H1 (cell line): ENCODE results near the gene CSNK1A1.

Experiments
- CREB1 ChIP-seq: IDR thresholded peaks from 2 replicates; pipeline ENCODE4 v1.6.1; 2012; ENCODE audit warnings: inconsistent platforms
- EP300 ChIP-seq, 2 experiments: IDR thresholded peaks; 1 replicate in 1 of 2; 2 replicates in 1 of 2; pipeline ENCODE4 v1.6.1; 2011 to 2012; ENCODE audit warnings: low read depth in 2 of 2, low read length in 2 of 2, mild to moderate bottlenecking in 2 of 2, borderline replicate concordance in 1 of 2, inconsistent platforms in 1 of 2, moderate library complexity in 1 of 2
- EZH2 ChIP-seq: fragments of 200-600 bp; sonication (generic); IDR thresholded peaks from 2 replicates; pipeline ENCODE4 v1.7.1; 2012; ENCODE audit warnings: low read depth, mild to moderate bottlenecking, moderate library complexity, low read length, inconsistent platforms; ENCODE audit not compliant: severe bottlenecking
- RBBP5 ChIP-seq: IDR thresholded peaks from 2 replicates; pipeline ENCODE4 v1.7.1; 2012; ENCODE audit warnings: low read depth, mild to moderate bottlenecking, inconsistent platforms, low read length, moderate library complexity, borderline replicate concordance
- RFX5 ChIP-seq: IDR thresholded peaks from 2 replicates; pipeline ENCODE4 v1.6.1; 2011; ENCODE audit warnings: low read depth, low read length, improper control_type of control experiment, borderline replicate concordance
- TF ChIP-seq, protein P1 (sequence below), 3 experiments: IDR thresholded peaks; 1 replicate in 2 of 3; 2 replicates in 1 of 3; pipeline versions ENCODE4 v1.5.1 to v1.6.1; 2011; ENCODE audit warnings: low read length in 3 of 3, mild to moderate bottlenecking in 3 of 3, inconsistent platforms in 2 of 3, low read depth in 1 of 3, moderate library complexity in 1 of 3; ENCODE audit not compliant: insufficient read depth in 1 of 3; ENCODE audit errors: control extremely low read depth in 1 of 3
- TF ChIP-seq, protein P2 (sequence below): IDR thresholded peaks from 2 replicates; pipeline ENCODE4 v1.6.1; 2012; ENCODE audit warnings: inconsistent platforms

GRCh38 chr5:149545327-149545726 lies 5.9 kb downstream of the CSNK1A1 start:
- no peak for TF ChIP-seq EP300 (IDR thresholded peaks at IDR 0.05; ENCODE audit: borderline replicate concordance in 1 of 2, low read depth in 2 of 2, low read length in 2 of 2)
- no peak for TF ChIP-seq RBBP5
- TF ChIP-seq CREB1 = no peak
- TF ChIP-seq, protein P1, sequence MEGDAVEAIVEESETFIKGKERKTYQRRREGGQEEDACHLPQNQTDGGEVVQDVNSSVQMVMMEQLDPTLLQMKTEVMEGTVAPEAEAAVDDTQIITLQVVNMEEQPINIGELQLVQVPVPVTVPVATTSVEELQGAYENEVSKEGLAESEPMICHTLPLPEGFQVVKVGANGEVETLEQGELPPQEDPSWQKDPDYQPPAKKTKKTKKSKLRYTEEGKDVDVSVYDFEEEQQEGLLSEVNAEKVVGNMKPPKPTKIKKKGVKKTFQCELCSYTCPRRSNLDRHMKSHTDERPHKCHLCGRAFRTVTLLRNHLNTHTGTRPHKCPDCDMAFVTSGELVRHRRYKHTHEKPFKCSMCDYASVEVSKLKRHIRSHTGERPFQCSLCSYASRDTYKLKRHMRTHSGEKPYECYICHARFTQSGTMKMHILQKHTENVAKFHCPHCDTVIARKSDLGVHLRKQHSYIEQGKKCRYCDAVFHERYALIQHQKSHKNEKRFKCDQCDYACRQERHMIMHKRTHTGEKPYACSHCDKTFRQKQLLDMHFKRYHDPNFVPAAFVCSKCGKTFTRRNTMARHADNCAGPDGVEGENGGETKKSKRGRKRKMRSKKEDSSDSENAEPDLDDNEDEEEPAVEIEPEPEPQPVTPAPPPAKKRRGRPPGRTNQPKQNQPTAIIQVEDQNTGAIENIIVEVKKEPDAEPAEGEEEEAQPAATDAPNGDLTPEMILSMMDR (IDR thresholded peaks at IDR 0.05; ENCODE audit: control extremely low read depth in 1 of 3, insufficient read depth in 1 of 3, low read depth in 1 of 3, low read length in 3 of 3) = no peak
- TF ChIP-seq RFX5 = no peak
- TF ChIP-seq EZH2 = no peak
- TF ChIP-seq, protein P2, sequence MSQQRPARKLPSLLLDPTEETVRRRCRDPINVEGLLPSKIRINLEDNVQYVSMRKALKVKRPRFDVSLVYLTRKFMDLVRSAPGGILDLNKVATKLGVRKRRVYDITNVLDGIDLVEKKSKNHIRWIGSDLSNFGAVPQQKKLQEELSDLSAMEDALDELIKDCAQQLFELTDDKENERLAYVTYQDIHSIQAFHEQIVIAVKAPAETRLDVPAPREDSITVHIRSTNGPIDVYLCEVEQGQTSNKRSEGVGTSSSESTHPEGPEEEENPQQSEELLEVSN = no peak
